IPS DF 19.7 (cell line): ENCODE measurements around the gene C3orf70.

Experiments
- DNase-seq: peaks from one replicate; pipeline ENCODE4 v3.0.0-alpha.2; 2013; ENCODE audit warnings: low read depth, low spot score

Gene C3orf70

DNA sequence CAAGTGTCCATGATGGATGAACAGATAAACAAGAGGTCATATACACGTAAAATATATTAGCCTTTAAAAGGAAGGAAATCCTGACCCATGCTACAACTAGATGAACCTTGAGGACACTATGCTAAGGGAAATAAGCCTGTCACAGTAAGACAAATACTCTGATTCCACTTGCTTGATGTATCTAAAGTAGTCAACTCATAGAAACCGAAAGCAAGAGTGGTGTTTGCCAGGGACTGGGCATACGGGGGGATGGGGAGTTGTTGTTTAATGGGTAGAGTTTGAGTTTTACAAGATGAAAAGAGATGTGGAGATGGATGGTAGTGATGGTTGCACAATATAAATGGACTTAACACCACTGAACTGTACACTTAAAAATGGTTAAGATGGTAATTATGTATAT, 65.4 kb downstream of the C3orf70 start:
- no peak for DNase-seq

DNA sequence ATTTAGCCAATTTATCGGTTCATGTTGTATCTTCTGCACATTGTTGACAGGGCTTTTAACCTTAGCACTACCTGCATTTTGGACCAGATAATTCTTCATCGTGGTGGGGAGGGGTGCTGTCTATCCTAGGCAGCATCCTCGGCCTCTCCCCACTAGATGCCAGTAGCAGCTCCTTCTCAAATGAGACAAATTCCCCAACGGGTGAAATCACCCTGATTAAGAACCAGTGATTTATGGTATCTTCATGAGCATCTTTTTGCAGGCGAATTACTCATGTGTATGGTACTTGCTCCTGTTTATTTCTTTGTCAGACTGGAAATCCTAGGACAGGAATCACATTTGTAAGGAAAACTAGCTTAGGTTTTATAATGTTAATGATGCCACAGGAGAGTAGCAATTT, 68.0 kb downstream of the C3orf70 start:
- DNase-seq: no peak

DNA sequence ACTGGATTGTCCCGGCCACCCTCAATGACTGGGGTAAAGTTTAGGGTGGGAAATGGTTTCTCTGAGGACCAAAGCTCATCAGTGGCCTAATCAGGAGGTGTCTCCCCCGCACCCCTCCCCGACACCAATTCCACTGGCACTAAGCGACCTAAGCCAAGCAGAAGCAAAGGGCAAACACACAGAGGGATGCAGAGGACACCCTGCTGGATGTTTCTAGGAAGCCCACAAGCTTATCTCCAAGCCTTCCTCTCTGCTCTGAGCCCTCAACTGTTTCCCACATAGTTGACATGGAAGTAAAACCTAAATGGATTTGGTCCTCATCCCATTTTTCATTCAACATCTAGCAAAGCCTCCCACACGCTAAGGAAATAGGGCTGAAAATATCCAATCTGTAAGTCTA, 68.5 kb downstream of the C3orf70 start:
- DNase-seq: no peak

DNA sequence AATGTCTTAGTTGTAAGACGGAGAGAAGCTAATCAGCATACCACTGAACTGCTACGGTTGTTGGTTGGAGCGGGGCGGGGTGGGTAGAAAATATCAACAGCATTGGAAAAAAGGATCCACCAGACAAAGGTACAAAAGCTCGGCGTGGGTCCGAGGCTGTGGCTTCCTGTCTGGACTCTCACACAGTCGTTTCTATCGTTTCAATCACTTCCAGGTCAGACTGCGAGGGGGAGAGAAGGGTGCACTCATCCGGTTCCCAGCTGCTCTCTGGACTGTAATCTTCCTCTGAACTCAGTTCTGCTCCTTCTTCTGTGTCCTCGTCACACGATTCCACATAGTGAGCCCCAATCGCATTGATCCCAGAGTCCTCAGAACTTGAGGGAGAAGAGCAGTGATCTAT, 70.0 kb downstream of the C3orf70 start:
- no peak for DNase-seq

DNA sequence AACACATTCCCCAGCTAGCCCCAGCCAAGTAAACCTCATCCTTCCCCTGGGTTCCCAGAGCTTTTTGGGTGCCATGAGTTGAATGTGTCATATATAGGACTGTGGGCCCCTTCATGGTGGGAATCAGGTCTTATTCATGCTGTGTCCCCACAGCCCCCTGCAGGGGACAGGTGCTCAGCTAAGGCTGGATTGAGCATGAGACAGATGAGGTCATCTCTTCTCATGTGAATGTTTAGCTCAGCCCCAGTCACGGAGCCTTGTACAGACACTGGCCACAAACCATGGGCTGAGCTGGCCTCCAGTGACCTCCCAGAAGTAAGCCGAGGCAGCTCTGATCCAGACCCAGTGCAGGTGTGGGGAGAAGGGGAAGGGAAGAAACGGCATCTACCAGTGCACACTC, 70.7 kb downstream of the C3orf70 start:
- DNase-seq: no peak

DNA sequence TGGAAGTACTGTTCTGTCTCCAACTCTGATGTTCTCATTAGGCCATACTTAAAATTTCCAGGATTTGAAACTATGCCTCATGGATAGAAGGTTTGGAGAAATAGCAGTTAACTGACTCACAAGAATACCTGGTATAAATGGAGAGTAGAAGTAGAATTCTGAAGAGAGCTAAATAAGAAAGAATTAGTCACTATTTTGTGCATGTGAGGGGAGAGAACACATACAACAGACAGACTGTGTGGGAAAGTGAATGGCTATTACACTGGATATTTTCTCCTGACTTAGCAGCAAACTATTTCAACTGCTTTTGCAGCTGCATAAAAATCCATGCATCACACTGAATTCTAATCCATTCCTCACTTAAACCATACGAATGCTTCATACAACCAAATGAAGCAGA, 71.3 kb downstream of the C3orf70 start:
- no peak for DNase-seq

DNA sequence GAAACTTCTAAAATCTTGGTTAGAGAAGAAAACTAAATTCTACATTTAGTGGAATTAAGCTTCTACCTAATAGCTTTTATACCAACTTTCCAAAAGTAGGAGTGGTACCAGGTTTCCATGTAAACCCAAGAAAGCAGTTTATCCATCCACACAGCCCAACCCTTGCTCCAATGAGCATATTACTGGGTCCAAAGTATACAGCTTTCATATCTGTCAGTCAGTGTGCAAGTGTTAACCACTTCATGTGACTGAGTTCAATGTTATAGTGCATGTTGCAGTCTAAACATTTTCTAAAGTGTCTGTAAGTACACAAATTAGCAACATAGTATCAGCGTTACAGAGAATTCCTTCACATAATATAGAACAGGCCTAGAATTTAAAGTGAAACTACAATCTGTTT, 73.2 kb downstream of the C3orf70 start:
- no peak for DNase-seq

DNA sequence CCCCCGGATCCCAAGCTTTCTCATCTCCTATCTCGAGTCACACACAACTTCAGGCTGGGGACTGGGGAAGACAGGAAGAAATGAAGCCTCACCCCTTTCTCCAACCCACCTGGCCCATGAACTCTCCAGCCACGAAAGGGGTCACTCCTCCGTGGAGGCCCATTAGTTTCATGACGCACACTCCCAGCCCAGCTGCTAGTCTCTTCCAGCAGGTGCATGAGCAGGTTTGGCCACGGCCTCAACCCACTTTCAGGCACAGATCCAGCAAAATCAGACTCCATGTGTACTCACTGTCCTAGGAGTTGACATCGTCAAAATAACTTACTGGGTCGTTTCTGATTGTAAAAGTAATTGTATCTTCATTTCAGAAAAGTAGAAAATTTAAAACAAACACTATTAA, 76.6 kb downstream of the C3orf70 start:
- DNase-seq: no peak

DNA sequence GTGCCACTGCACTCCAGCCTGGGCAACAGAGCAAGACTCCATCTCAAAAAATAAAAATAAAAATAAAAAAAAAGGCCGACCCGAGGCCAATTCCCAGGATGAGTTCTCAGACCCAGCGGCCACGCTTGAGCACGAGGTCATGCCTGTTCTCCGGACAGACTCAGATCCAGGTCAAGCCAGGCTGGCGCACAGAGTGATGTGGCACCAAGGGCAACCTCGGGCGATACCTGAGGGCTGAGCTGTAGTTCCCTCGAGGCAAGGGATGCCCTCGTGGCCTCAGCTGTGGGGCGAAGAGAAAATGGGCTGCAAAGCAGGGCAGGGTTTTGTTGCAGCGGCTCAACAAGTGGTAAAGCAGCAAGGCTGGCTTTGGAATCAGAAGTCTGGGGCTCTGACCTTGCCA, 77.3 kb downstream of the C3orf70 start:
- no peak for DNase-seq

DNA sequence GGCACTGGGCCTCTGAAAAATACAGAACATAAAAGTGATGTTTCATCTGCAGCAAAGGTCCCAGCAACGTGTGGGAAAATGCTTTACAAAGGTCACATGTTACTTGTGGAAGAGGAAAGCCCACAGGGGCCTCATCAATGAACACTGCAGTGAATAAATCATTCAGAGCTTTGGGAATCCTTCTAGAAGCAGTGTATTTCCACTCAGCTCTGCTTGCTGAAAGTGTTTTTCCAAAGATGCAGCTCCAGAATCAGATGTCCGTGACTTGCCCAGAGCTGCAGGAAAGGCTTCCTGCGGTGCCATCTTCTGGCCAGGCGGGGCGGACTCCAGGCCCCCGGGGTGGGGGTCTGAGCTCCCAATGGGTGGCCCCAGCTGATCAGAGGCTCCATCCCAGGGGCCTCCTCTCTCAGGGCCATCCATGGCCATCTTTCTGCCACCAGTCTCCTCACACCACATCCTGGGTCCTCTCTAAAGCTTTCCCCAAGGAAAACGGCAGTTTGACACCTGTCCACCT, 81.5 kb downstream of the C3orf70 start:
- no peak for DNase-seq

DNA sequence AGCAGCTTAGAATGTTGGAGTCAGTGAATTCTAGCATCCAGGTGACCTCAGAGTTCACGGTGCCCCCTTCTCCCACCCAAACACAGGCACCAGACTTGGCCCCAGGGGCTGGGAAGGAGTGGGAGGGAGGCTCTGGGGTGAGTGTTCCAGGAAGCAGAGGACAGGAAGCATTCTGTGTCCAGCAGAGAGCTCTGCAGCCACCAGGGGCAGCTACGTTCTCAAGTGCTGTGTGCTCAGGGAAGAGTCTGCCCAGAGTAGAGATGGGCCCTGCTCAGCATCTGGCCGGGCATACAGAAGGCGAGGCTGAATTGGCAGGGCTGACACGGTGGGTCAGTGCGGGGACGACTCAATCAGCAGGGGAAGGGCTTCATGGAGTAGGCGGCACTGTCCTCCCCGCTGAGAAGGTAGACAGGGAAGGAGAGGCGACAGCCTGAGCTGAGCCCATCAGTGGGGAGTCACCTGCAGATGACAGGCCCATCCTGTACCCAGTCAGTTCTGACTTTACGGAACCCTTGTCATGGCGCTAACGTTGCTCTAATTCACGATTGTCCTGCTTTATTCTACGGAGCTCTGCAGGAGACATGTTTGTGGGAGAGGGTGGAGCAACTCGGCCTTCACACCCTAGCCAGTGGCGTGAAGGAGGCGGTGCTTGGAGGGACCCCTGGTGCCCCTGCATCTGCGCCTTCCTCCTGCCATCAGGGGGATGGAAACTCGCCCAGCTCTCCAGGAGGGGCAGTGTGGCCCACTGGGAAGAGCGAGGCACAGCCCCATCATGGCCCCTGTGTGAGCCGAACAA, 82.2 kb downstream of the C3orf70 start:
- DNase-seq: no peak

DNA sequence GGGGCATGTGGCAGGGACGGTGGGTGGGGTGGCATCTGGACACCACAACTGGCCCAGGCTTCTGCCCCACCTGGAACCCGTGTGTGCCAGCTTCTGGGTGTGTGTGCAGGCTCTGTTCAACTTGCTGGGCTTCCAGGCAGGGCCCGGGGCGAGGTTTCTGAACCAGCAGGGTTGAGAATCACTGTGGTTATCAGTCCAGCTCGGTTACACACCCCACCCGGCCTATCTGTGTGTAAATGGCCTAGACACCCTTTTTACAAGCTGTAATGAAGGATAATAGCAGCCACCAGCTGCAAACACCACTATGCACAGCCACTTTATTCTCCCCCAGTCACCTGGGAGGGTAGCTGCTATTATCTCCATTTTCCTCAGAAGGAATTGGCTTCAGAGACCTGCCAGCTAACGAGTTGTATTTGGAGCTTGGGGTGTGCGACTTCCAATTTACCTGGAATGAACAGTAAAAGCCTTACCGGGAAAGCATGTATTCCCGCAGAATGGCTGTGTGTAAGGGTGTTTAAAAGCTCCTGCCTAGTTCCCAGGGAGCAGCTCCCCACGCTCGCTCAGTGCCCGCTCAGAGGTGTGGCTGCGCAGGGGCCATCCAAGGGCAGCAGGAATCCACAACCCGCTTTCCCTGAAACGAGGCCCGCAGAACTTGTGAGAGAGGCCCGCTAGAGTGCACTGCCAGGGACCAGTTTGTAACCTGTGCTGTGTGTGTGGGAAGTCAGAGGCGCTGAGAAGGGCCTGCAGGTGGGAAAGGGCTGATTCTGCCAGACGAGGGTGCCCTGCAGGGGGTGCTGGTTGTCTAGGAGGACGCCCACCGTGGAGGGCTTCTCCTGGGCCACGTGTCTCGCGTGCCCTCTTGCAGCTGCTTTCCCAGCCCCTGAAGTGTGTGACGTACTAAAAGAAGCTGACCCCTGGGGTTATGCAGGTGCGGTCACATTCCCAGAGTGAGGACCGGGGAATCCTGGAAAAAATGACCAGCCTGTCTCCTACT, 83.5 kb downstream of the C3orf70 start:
- DNase-seq: peak; percentile 52

DNA sequence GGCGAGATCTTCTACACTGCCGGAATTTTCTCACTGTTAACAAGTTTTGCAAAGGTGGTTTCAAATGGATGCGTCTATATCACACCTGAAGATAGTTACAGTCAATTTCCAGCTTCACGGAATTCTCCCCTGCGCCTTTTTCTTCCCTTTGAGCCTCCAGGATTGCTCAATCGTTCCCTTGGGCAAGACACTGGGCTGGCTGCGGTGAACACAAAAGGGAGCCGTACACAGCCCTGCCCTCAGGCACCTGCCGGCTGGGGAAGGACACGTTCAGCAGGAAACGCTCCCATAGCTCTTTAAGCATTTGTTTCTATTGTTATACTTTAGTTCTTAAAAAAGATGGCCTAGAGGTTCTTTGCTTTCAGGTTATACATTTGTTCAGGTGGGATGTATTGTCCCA, 85.7 kb downstream of the C3orf70 start:
- no peak for DNase-seq

DNA sequence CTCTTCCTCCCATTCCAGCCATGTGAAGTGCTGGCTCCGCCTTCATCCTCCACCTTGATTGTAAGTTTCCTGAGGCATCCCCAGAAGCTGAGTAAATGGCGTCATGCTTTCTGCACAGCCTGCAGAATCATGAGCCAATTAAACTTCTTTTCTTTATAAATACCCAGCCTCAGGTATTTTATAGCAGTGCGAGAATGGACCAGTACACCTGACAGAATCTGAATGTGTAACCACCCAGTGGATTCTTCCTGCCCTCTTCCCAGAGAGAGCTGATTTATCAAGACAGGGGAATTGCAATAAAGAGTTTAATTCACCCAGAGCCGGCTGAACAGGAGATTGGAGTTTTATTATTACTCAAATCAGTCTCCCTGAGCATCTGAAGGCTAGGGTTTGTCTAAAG, 86.6 kb downstream of the C3orf70 start:
- DNase-seq: no peak

DNA sequence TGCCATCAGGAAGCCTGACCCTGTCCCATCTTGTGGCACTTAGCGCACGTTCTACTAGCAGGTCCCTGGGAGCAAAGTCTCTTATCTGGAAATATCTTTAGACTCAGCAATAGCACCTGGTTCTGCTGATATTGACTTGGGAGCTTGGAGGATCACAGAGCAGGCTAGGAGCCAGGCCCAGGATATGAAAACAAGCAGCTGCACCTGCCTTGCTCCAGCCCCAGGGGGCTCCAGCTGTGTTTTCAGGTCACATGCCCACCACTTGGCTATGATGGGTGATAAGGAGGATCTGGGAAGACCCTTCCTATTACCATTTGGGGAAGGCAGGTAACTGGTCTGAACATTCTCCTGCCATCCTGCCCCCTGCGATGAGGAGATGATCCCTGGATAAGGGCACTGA, 87.8 kb downstream of the C3orf70 start:
- no peak for DNase-seq

DNA sequence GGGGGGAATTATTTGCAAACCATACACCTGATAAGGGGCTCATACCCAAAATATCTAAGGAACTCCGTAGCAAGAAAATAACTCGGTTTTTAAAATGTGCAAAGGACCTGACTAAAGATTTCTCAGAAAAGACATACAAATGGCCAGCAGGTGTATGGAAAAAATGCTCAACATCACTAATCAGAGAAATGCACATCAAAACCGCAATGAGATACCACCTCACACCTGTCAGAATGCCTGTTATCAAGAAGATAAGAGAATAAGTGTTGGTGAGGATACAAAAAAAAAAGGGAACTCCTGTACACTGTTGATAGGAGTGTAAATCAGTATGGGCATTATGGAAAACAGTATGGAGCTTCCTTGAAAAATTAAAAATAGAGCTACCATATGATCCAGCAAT, 89.4 kb downstream of the C3orf70 start:
- no peak for DNase-seq

DNA sequence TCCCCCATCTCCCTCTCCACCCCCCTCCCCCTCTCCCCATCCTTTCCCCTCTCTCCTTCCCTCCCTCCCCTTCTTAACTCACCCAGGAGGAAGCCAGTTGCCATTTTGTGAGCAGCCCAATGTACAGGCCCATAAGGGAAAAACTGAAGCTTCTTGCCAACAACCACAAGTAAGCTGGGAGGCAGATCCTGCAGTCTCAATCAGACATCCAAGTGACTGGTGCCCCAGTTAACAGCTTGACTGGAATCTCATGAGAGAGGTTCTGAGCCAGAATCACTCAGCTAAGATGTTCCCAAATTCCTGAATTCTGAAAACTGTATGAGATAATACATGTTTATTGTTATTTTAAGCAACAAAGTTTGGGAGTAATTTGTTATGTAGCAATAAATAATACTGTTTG, 90.7 kb downstream of the C3orf70 start:
- DNase-seq: no peak

DNA sequence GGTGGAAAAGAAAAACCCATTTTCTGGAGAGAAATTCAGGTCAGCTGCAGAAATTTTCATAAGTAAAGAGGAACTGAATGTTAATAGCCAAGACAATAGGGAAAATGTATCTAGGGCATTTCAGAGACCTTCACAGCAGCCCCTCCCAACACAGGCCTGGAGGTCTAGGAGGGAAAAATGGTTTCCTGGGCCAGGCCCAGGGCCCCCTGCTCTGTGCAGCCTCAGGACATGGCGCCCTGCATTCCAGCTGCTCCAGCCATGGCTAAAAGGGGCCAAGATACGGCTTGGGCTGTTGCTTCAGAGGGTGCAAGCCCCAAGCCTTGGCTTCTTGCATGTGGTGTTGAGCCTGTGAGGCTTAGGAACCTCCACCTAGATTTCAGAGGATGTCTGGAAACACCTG, 92.2 kb downstream of the C3orf70 start:
- no peak for DNase-seq

DNA sequence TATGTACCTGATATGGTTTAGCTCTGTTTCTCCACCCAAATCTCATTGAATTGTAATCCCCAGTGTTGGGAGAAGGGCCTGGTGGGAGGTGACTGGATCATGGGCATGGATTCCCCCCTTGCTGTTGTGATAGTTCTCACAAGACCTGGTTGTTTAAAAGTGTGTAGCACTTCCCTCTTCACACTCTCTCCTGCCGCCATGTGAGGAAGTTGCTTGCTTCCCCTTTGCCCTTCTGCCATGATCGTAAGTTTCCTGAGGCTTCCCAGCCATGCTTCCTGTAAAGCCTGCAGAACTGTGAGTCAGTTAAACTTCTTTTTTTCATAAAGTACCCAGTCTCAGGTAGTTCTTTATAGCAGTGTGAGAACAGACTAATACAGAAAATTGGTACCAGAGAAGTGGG, 93.1 kb downstream of the C3orf70 start:
- DNase-seq: no peak

DNA sequence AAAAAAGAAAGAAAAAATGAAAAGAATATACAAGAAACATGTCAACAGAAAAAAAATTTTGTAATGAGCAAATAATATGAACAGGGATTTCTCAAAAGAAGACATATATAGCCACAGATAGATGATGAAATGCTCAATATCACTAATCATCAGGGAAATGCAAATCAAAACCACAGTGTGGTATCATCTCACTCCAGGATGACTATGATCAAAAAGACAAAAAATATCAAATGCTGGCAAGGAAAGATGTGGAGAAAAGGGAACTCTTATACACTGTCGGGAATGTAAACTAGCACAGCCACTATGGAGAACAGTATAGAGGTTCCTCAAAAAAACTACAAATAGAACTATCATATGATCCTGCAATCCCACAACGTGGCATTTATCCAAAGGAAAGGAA, 94.1 kb downstream of the C3orf70 start:
- DNase-seq: no peak

DNA sequence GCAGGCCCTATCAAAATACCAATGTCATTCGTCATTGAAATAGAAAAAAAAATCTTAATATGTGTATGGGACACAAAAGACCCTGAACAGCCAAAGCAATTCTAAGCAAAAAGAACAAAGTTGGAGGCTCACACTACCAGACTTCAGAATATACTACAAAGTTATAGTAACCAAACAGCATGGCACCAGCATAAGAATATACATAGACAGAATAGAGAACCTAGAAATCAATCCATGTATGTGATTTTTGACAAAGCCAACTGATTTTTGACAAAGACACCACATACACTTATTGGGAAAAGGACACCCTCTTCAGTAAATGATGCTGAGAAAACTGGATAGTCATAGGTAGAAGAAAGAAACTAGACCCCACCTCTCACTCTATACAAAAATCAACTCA, 95.0 kb downstream of the C3orf70 start:
- no peak for DNase-seq

DNA sequence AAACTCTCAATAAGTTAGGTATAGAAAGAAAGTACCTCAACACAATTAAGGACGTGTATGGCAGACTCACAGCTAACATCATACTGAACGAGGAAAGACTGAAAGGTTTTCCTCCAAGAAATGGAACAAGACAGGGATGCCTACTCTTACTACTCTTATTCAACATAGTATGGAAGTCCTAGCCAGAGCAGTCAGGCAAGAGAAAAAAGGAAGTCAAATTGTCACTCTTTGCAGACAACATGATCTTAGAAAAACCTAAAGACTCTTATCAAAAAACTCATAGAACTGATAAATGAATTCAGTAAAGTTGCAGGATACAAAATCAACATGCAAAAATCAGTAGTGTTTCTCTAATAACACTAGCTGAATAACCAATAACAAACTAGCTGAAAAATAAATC, 96.0 kb downstream of the C3orf70 start:
- DNase-seq: no peak

DNA sequence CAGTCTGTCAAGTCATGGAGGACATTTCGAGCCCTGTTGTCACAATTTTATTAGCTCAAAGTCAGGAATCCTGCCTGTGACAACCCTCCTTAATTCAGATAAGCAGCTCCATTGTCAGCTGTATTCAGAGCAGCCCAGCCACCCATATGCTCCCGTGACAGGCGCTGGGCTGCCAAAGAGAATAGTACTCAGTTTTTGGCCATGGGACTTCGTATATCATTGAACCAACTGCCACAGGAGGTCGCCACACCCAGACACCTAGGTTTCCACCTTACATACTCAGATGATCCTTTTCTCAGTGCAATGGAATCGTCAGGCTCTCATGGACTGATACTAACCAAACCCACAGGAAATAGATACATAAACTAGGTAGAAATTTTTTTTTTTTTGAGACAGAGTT, 100.2 kb downstream of the C3orf70 start:
- no peak for DNase-seq
